Skeletal muscle tissue (tissue), 4 donors: ENCODE data around the gene OSCP1. TPM values are rescaled to one million over a fixed set of nuclear protein-coding genes. Genes with fewer than 3 reads are reported as not detected.

Experiments used
- H3K27ac ChIP-seq: one replicate; pipeline ENCODE4 v1.7.0; 2013; ENCODE audit warnings: mild to moderate bottlenecking, low read depth, low read length, inconsistent platforms
- H3K27me3 ChIP-seq, 3 donors: one replicate each; pipeline ENCODE4 v1.7.0; 2013; ENCODE audit warnings: low read length in 3 of 3; ENCODE audit not compliant: control insufficient read depth in 3 of 3, insufficient read depth in 3 of 3
- H3K36me3 ChIP-seq, 3 donors: one replicate each; pipeline ENCODE4 v1.7.0; 2013; ENCODE audit warnings: low read length in 3 of 3; ENCODE audit not compliant: control insufficient read depth in 3 of 3, insufficient read depth in 3 of 3
- H3K4me1 ChIP-seq, 3 donors: one replicate each; pipeline ENCODE4 v1.7.0; 2013; ENCODE audit warnings: low read length in 3 of 3, mild to moderate bottlenecking in 3 of 3; ENCODE audit not compliant: control insufficient read depth in 3 of 3, insufficient read depth in 3 of 3
- H3K4me3 ChIP-seq, 3 donors: one replicate each; pipeline ENCODE4 v1.7.0; 2013; ENCODE audit warnings: low read length in 3 of 3
- H3K9ac ChIP-seq, 3 donors: one replicate each; pipeline ENCODE4 v1.7.0; 2013; ENCODE audit warnings: low read length in 3 of 3, mild to moderate bottlenecking in 3 of 3, moderate library complexity in 2 of 3, low read depth in 1 of 3
- H3K9me3 ChIP-seq, 3 donors: one replicate each; pipeline ENCODE4 v1.7.0; 2013; ENCODE audit warnings: low read length in 3 of 3; ENCODE audit not compliant: control insufficient read depth in 3 of 3
- total RNA-seq: library from RNA; depleted of rRNA; stranded (reverse); fragments of >200 nt; gene quantifications from one replicate; pipeline ENCODE4 v1.2.3, GENCODE V29; 2014
- donor health status: Osteomylitis.

Gene OSCP1
- total RNA-seq, 1 donor from 2014 or later: 17.2 TPM

GRCh38 chr1:36389261-36389660 is 61.0 kb downstream of the OSCP1 start:
- Histone ChIP-seq H3K9ac (peak overlapping the region; percentile 25 to 35 (median 27)), H3K27ac (peak overlapping the region; percentile 99), H3K27me3 (no peaks in the 10 kb centered on the region), H3K4me1 (peaks cover 51 to 66% (median 64%) of the 10 kb centered on the region in 3 donors), H3K36me3 (peaks cover 24 to 35% (median 28%) of the 10 kb centered on the region in 3 donors), H3K4me3 (peak overlapping the region in 1 of 3 donors; percentile 17), H3K9me3 (no peaks in the 10 kb centered on the region)

GRCh38 chr1:36387141-36387949 is 62.9 kb downstream of the OSCP1 start:
- H3K9ac ChIP-seq: peak overlapping the region; percentile 92 to 99 (median 95)
- H3K27ac ChIP-seq: peak overlapping the region; percentile 99
- H3K27me3 ChIP-seq: no peaks in the 10 kb centered on the region
- H3K36me3 ChIP-seq: peaks cover 9 to 18% (median 10%) of the 10 kb centered on the region in 3 donors
- peak overlapping the region; percentile 80 to 94 (median 91) for H3K4me3 ChIP-seq
- H3K9me3 ChIP-seq: no peaks in the 10 kb centered on the region
- peaks cover 68 to 78% (median 77%) of the 10 kb centered on the region in 3 donors for H3K4me1 ChIP-seq

DNA sequence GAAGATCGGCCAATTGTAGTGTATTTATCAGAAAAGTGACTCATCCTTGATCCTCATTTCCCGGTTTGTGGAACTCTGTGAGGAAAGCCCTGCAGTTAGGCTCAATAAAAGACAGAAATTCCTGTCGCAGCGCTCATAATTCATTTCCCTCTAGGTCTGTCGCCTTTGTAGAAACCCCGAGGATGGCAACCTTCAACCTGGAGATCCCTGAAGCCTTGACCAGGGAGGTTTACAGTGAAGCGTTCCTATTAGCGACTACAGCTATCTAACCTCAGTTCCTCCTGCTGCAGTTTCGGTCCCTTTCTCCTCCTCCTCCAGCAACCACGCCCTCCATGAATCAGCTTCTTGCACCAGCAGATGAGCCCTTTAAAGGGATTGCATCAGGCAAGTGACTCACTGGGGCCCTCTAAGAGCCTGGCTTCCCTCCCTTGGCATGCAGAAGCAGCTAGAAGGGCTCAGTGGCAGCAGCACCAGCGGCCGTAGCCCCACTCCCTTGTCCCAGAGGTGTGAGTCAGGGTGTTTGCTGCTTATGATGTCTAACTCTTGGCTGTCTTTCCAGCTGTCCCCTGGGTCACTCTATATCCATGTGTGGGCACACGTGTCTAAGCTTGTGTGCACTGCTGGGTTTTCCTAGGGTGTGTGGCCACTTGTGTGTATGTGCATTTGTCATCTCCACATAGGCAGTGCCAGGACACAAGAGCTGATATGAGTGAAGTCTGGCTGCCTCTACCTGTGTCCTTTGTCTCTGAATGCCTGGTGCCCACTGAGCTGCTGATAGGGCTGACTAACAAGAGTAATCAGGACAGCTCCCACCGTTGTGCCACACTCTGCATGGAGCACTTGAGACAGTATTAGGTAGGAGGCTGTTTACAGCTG is 63.7 kb downstream of the OSCP1 start:
- peak overlapping the region; percentile 80 to 94 (median 91) for H3K4me3 ChIP-seq
- peaks cover 6 to 11% (median 7%) of the 10 kb centered on the region in 3 donors for H3K36me3 ChIP-seq
- peak overlapping the region; percentile 92 to 99 (median 95) for H3K9ac ChIP-seq
- no peaks in the 10 kb centered on the region for H3K27me3 ChIP-seq
- peak overlapping the region; percentile 99 for H3K27ac ChIP-seq
- H3K9me3 ChIP-seq: no peaks in the 10 kb centered on the region
- H3K4me1 ChIP-seq: peaks cover 72 to 82% (median 76%) of the 10 kb centered on the region in 3 donors

GRCh38 chr1:36385410-36386264 is 64.6 kb downstream of the OSCP1 start, which contains the start of gene STK40:
TSS of gene STK40 (minus strand) at chr1:36385924. CDS start at chr1:36361332, 24,592 bp downstream.
- Histone ChIP-seq H3K27me3 (no peaks in the 10 kb centered on the region), H3K4me1 (peaks cover 68 to 90% (median 72%) of the 10 kb centered on the region in 3 donors), H3K36me3 (peaks cover 0 to 3% (median 0%) of the 10 kb centered on the region in 3 donors), H3K9ac (peak within 1 kb of the TSS; percentile 95 to 99 (median 96)), H3K4me3 (peak within 1 kb of the TSS; percentile 89 to 94 (median 91)), H3K9me3 (no peaks in the 10 kb centered on the region), H3K27ac (peak within 1 kb of the TSS; percentile 99)

- no peaks in the 10 kb centered on the region for H3K9me3 ChIP-seq
- no peaks in the 10 kb centered on the region for H3K36me3 ChIP-seq
- peaks cover 73 to 93% (median 75%) of the 10 kb centered on the region in 3 donors for H3K4me1 ChIP-seq
- peak overlapping the region; percentile 99 for H3K27ac ChIP-seq
- no peaks in the 10 kb centered on the region for H3K27me3 ChIP-seq
- peak overlapping the region; percentile 89 to 91 (median 90) for H3K4me3 ChIP-seq
- peak overlapping the region; percentile 85 to 96 (median 92) for H3K9ac ChIP-seq
These were observed 65.5 kb downstream of the OSCP1 start for GRCh38 chr1:36384542-36385409.

DNA sequence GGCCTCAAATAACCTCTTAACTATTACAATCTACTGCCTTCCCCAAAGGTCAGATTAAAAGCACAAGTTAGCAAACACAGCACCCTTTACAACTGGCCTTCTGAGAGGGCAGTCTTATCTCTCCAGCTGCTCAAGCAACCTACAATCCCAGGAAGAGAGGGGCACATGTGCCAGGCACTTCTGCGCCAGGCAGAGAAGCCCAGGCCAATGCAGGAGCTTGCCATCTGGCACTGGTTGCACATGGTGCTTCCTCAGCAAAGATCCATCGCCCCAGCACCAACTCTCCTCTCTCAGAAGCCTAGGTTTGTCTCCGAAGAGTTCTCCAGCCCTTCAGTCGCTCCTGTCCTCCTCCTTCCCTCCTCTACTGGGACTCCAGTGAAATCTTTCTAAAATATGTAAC is 67.0 kb downstream of the OSCP1 start:
- H3K27me3 ChIP-seq: no peaks in the 10 kb centered on the region
- H3K9ac ChIP-seq: peak overlapping the region in 2 of 3 donors; percentile 12 to 58
- H3K4me1 ChIP-seq: peaks cover 61 to 84% (median 61%) of the 10 kb centered on the region in 3 donors
- no peaks in the 10 kb centered on the region for H3K9me3 ChIP-seq
- H3K4me3 ChIP-seq: peak overlapping the region in 2 of 3 donors; percentile 36 to 49
- H3K36me3 ChIP-seq: no peaks in the 10 kb centered on the region
- H3K27ac ChIP-seq: peak overlapping the region; percentile 33

- H3K9ac ChIP-seq: no peak overlapping the region
- H3K27ac ChIP-seq: peak overlapping the region; percentile 33
- H3K4me1 ChIP-seq: peaks cover 61 to 84% (median 62%) of the 10 kb centered on the region in 3 donors
- H3K9me3 ChIP-seq: no peaks in the 10 kb centered on the region
- H3K4me3 ChIP-seq: no peak overlapping the region
- peaks cover 0 to 2% (median 2%) of the 10 kb centered on the region in 3 donors for H3K36me3 ChIP-seq
- H3K27me3 ChIP-seq: no peaks in the 10 kb centered on the region
These were observed 67.6 kb downstream of the OSCP1 start for GRCh38 chr1:36382669-36383068.

GRCh38 chr1:36382231-36382630 is 68.0 kb downstream of the OSCP1 start:
- H3K36me3 ChIP-seq: peaks cover 0 to 4% (median 3%) of the 10 kb centered on the region in 3 donors
- H3K9me3 ChIP-seq: no peaks in the 10 kb centered on the region
- H3K27me3 ChIP-seq: no peaks in the 10 kb centered on the region
- H3K27ac ChIP-seq: no peak overlapping the region
- H3K9ac ChIP-seq: no peak overlapping the region
- peaks cover 59 to 83% (median 61%) of the 10 kb centered on the region in 3 donors for H3K4me1 ChIP-seq
- H3K4me3 ChIP-seq: no peak overlapping the region
